ENCODE results near the gene TIMM44.
"Not testable (repeated sequence)": the region's sequence is repeated elsewhere in the genome, so short reads cannot be mapped to it uniquely, and the experiment has no call there.

TIMM44 gene

GRCh38 chr19:7902796-7903243 lies 40.6 kb downstream of the TIMM44 start:
- peaks cover 44 to 57% (median 48%) of the 10 kb centered on the region in 10 experiments for H3K4me1 ChIP-seq
- H3K36me3 ChIP-seq = peaks cover 0 to 21% (median 12%) of the 10 kb centered on the region in 11 experiments; a peak in 14 of 22 replicates
- peak overlapping the region; percentile 57 to 90 (median 85) for H3K27ac ChIP-seq

GRCh38 chr19:7901337-7901736 lies 42.1 kb downstream of the TIMM44 start:
- H3K36me3 ChIP-seq = peaks cover 0 to 18% (median 8%) of the 10 kb centered on the region in 11 experiments; a peak in 14 of 22 replicates
- H3K27me3 ChIP-seq = no peaks in the 10 kb centered on the region
- H3K4me3 ChIP-seq = no peak overlapping the region
- no peak overlapping the region for H3K27ac ChIP-seq
- TF ChIP-seq Cebpa-rat (IDR thresholded peaks at IDR 0.05) = no peak
- H3K9me3 ChIP-seq (replicated peaks in 1 of 11) = no peaks in the 10 kb centered on the region
- H4K20me1 ChIP-seq = peaks cover 21 to 24% (median 23%) of the 10 kb centered on the region in 11 experiments
- no peak overlapping the region for H3K4me2 ChIP-seq
- peaks cover 29 to 42% (median 33%) of the 10 kb centered on the region in 10 experiments for H3K4me1 ChIP-seq
- no peak overlapping the region; a peak in 1 of 22 replicates for H3K9ac ChIP-seq

More at GRCh38 chr19:7902796-7903243, 40.6 kb downstream of the TIMM44 start:
- H3K4me2 ChIP-seq = peak overlapping the region; percentile 94 to 99 (median 97)
- no peaks in the 10 kb centered on the region for H3K9me3 ChIP-seq (replicated peaks in 1 of 11)
- no peak for TF ChIP-seq Cebpa-rat (IDR thresholded peaks at IDR 0.05)
- H3K4me3 ChIP-seq = peak overlapping the region; percentile 61 to 95 (median 74)
- H3K27me3 ChIP-seq = no peaks in the 10 kb centered on the region
- H3K9ac ChIP-seq = peak overlapping the region; percentile 79 to 90 (median 86)
- peaks cover 36 to 38% (median 38%) of the 10 kb centered on the region in 11 experiments for H4K20me1 ChIP-seq

- Histone ChIP-seq H3K36me3 (peaks cover 0 to 14% (median 5%) of the 10 kb centered on the region in 11 experiments; a peak in 13 of 22 replicates), H3K4me1 (peaks cover 25 to 38% (median 29%) of the 10 kb centered on the region in 10 experiments), H3K4me2 (no peak overlapping the region), H3K27ac (no peak overlapping the region), H4K20me1 (peaks cover 17 to 20% (median 19%) of the 10 kb centered on the region in 11 experiments), H3K4me3 (no peak overlapping the region), H3K27me3 (no peaks in the 10 kb centered on the region), H3K9me3 (replicated peaks in 1 of 11) (no peaks in the 10 kb centered on the region), H3K9ac (no peak overlapping the region; a peak in 1 of 22 replicates)
- TF ChIP-seq Cebpa-rat (IDR thresholded peaks at IDR 0.05) = no peak
These were observed 42.5 kb downstream of the TIMM44 start for GRCh38 chr19:7900931-7901330.

- H3K4me1 ChIP-seq = peaks cover 20 to 33% (median 24%) of the 10 kb centered on the region in 10 experiments
These were observed 43.0 kb downstream of the TIMM44 start for GRCh38 chr19:7900401-7900870.

GRCh38 chr19:7899751-7900378 lies 43.6 kb downstream of the TIMM44 start:
- H3K4me2 ChIP-seq = no peak overlapping the region
- H3K4me1 ChIP-seq = peaks cover 15 to 30% (median 19%) of the 10 kb centered on the region in 10 experiments
- no peak overlapping the region for H3K9ac ChIP-seq
- H3K9me3 ChIP-seq (replicated peaks in 1 of 11) = no peaks in the 10 kb centered on the region
- TF ChIP-seq Cebpa-rat (IDR thresholded peaks at IDR 0.05) = no peak
- H3K27ac ChIP-seq = no peak overlapping the region
- H3K27me3 ChIP-seq = no peaks in the 10 kb centered on the region
- peaks cover 6 to 9% (median 8%) of the 10 kb centered on the region in 11 experiments for H4K20me1 ChIP-seq
- H3K36me3 ChIP-seq = 0 out of 22 replicates have a peak, but pooled peaks cover 0 to 3% (median 0%) of the 10 kb centered on the region in 11 experiments
- no peak overlapping the region for H3K4me3 ChIP-seq

More at GRCh38 chr19:7900401-7900870, 43.0 kb downstream of the TIMM44 start:
- H3K27me3 ChIP-seq = no peaks in the 10 kb centered on the region
- H3K9me3 ChIP-seq (replicated peaks in 1 of 11) = no peaks in the 10 kb centered on the region
- H4K20me1 ChIP-seq = peaks cover 12 to 15% (median 14%) of the 10 kb centered on the region in 11 experiments
- no peak overlapping the region for H3K4me3 ChIP-seq
- H3K4me2 ChIP-seq = no peak overlapping the region
- peaks cover 0 to 9% (median 3%) of the 10 kb centered on the region in 11 experiments; a peak in 7 of 22 replicates for H3K36me3 ChIP-seq
- no peak overlapping the region for H3K27ac ChIP-seq
- H3K9ac ChIP-seq = no peak overlapping the region
- no peak for TF ChIP-seq Cebpa-rat (IDR thresholded peaks at IDR 0.05)

GRCh38 chr19:7898967-7899366 lies 44.5 kb downstream of the TIMM44 start:
- no peak overlapping the region for H3K4me2 ChIP-seq
- H3K27me3 ChIP-seq = no peaks in the 10 kb centered on the region
- H3K9me3 ChIP-seq (replicated peaks in 1 of 11) = no peaks in the 10 kb centered on the region
- H3K9ac ChIP-seq = no peak overlapping the region
- no peaks in the 10 kb centered on the region for H3K36me3 ChIP-seq
- TF ChIP-seq Cebpa-rat (IDR thresholded peaks at IDR 0.05) = no peak
- no peak overlapping the region for H3K27ac ChIP-seq
- H3K4me1 ChIP-seq = peaks cover 10 to 29% (median 14%) of the 10 kb centered on the region in 10 experiments
- H4K20me1 ChIP-seq = no peaks in the 10 kb centered on the region; a peak in 2 of 22 replicates
- no peak overlapping the region for H3K4me3 ChIP-seq

- H3K27ac ChIP-seq = no peak overlapping the region
These were observed 46.2 kb downstream of the TIMM44 start for GRCh38 chr19:7897292-7897691.

GRCh38 chr19:7895565-7895964 lies 47.9 kb downstream of the TIMM44 start:
- Histone ChIP-seq H3K36me3 (no peaks in the 10 kb centered on the region), H3K4me3 (no peak overlapping the region), H4K20me1 (no peaks in the 10 kb centered on the region; a peak in 1 of 22 replicates), H3K27ac (no peak overlapping the region), H3K27me3 (no peaks in the 10 kb centered on the region), H3K4me2 (no peak overlapping the region), H3K4me1 (peaks cover 9 to 40% (median 29%) of the 10 kb centered on the region in 10 experiments), H3K9ac (no peak overlapping the region), H3K9me3 (replicated peaks in 1 of 11) (no peaks in the 10 kb centered on the region)
- TF ChIP-seq Cebpa-rat (IDR thresholded peaks at IDR 0.05) = no peak

More at GRCh38 chr19:7897292-7897691, 46.2 kb downstream of the TIMM44 start:
- H3K9me3 ChIP-seq (replicated peaks in 1 of 11) = no peaks in the 10 kb centered on the region
- no peaks in the 10 kb centered on the region for H3K27me3 ChIP-seq
- no peak overlapping the region for H3K9ac ChIP-seq
- H4K20me1 ChIP-seq = no peaks in the 10 kb centered on the region; a peak in 1 of 22 replicates
- no peak overlapping the region for H3K4me3 ChIP-seq
- H3K4me2 ChIP-seq = no peak overlapping the region
- TF ChIP-seq Cebpa-rat (IDR thresholded peaks at IDR 0.05) = no peak
- H3K4me1 ChIP-seq = peaks cover 6 to 28% (median 17%) of the 10 kb centered on the region in 10 experiments; a peak in 19 of 20 replicates
- no peaks in the 10 kb centered on the region for H3K36me3 ChIP-seq

- peaks cover 9 to 43% (median 29%) of the 10 kb centered on the region in 10 experiments for H3K4me1 ChIP-seq
- no peaks in the 10 kb centered on the region for H3K27me3 ChIP-seq
These were observed 48.7 kb downstream of the TIMM44 start for GRCh38 chr19:7894612-7895309.

GRCh38 chr19:7893362-7894101 lies 49.9 kb downstream of the TIMM44 start:
- peaks cover 0 to 11% (median 7%) of the 10 kb centered on the region in 11 experiments; a peak in 14 of 22 replicates for H3K27me3 ChIP-seq
- not testable (repeated sequence) for H3K9ac ChIP-seq; H3K9me3 ChIP-seq (replicated peaks in 1 of 11); H3K4me3 ChIP-seq; H4K20me1 ChIP-seq; H3K36me3 ChIP-seq; H3K27ac ChIP-seq
- 0 out of 22 replicates have a peak overlapping the region, but pooled peaks of 1 of the 11 experiments have one; percentile 77 for H3K4me2 ChIP-seq
- peaks cover 9 to 43% (median 29%) of the 10 kb centered on the region in 10 experiments for H3K4me1 ChIP-seq

More at GRCh38 chr19:7894612-7895309, 48.7 kb downstream of the TIMM44 start:
- Histone ChIP-seq H4K20me1 (no peaks in the 10 kb centered on the region; a peak in 1 of 22 replicates), H3K4me3 (no peak overlapping the region), H3K4me2 (no peak overlapping the region), H3K27ac (no peak overlapping the region), H3K36me3 (no peaks in the 10 kb centered on the region), H3K9ac (peak overlapping the region in 1 of 11 experiments; percentile 37; a peak in 1 of 22 replicates), H3K9me3 (replicated peaks in 1 of 11) (no peaks in the 10 kb centered on the region)
- TF ChIP-seq Cebpa-rat (IDR thresholded peaks at IDR 0.05) = no peak
